HG03280 (cell line): Measurements from ENCODE around the gene CRYGS.
"Not testable (repeated sequence)": the region's sequence is repeated elsewhere in the genome, so short reads cannot be mapped to it uniquely, and the experiment has no call there.

ENCODE experiments used
- ATAC-seq: cut with Tn5 transposase; IDR thresholded peaks from one replicate; pipeline ENCODE4 v1.9.1; 2021; ENCODE audit warnings: mild to moderate bottlenecking, moderate library complexity; ENCODE audit not compliant: unreplicated experiment

Gene CRYGS

GRCh38 chr3:186564586-186564985 is 20.4 kb upstream of the CRYGS start:
- no peak for ATAC-seq

- ATAC-seq, result no peak
Observed at GRCh38 chr3:186552408-186553031, 8.3 kb upstream of the CRYGS start.

GRCh38 chr3:186551387-186551786 is 7.2 kb upstream of the CRYGS start:
- no peak for ATAC-seq

- no peak for ATAC-seq
Observed at GRCh38 chr3:186549497-186549896, 5.3 kb upstream of the CRYGS start.

GRCh38 chr3:186540835-186541226 is 3.3 kb downstream of the CRYGS start:
- no peak for ATAC-seq

- peak; percentile 57 for ATAC-seq
Observed at GRCh38 chr3:186540221-186540834, 3.9 kb downstream of the CRYGS start.

GRCh38 chr3:186538779-186539178 is 5.4 kb downstream of the CRYGS start:
- no peak for ATAC-seq

- no peak for ATAC-seq
Observed at GRCh38 chr3:186536883-186537844, 7.0 kb downstream of the CRYGS start.

- peak; percentile 84 for ATAC-seq
Observed at GRCh38 chr3:186534113-186534669, 10.0 kb downstream of the CRYGS start.

GRCh38 chr3:186532598-186533072 is 11.5 kb downstream of the CRYGS start:
- peak; percentile 41 for ATAC-seq

- not testable (repeated sequence) for ATAC-seq
Observed at GRCh38 chr3:186531694-186532093, 12.5 kb downstream of the CRYGS start.

GRCh38 chr3:186530415-186530814 is 13.8 kb downstream of the CRYGS start:
- no peak for ATAC-seq

GRCh38 chr3:186529201-186529999 is 14.8 kb downstream of the CRYGS start:
- no peak for ATAC-seq

- ATAC-seq, result peak; percentile 49
Observed at GRCh38 chr3:186526256-186526606, 17.9 kb downstream of the CRYGS start.

GRCh38 chr3:186525369-186526255 is 18.6 kb downstream of the CRYGS start:
- peak; percentile 39 for ATAC-seq

GRCh38 chr3:186524616-186525015 is 19.6 kb downstream of the CRYGS start:
- ATAC-seq, result no peak

- no peak for ATAC-seq
Observed at GRCh38 chr3:186523434-186523833, 20.7 kb downstream of the CRYGS start.

GRCh38 chr3:186523022-186523421 is 21.2 kb downstream of the CRYGS start:
- no peak for ATAC-seq
